AG04449 (cell line): ENCODE data around the gene RIOX2.

Experiments
- CTCF ChIA-PET: fragments of 350-600 bp; formaldehyde crosslinking; extraction: SDS; loops from one replicate; lab custom pipeline; 2021; ENCODE audit warnings: antibody characterized with exemption; lab: Yijun Ruan, JAX
- POLR2A ChIA-PET: fragments of 400-600, 350-600 bp; formaldehyde crosslinking; extraction: SDS; loops from one replicate; lab custom pipeline; 2020; ENCODE audit warnings: antibody characterized with exemption, inconsistent platforms; lab: Yijun Ruan, JAX
- DNase-seq: peaks from one replicate; pipeline ENCODE4 v3.0.0-alpha.2; 2010; ENCODE audit warnings: low read depth, low spot score
- H3K4me3 ChIP-seq: 2 replicates; pipeline ENCODE4 v1.5.1; 2011; ENCODE audit warnings: low read depth, mild to moderate bottlenecking, control low read depth, low read length
- CTCF ChIP-seq: IDR thresholded peaks from one replicate; pipeline ENCODE4 v1.5.1; 2011; ENCODE audit warnings: mild to moderate bottlenecking, moderate library complexity, low read length, control low read depth, inconsistent platforms; ENCODE audit not compliant: insufficient read depth; ENCODE audit errors: missing control alignments

The RIOX2 gene

GRCh38 chr3:97983933-97984491 is 11.8 kb upstream of the RIOX2 start:
- H3K4me3 ChIP-seq: no peak overlapping the region
- ChIA-PET CTCF (interaction anchor here (0.6 to 1.5 kb wide), 3 partner anchors 13 to 496 kb away, joined by 3 to 7 read pairs (median 3); no protein-coding TSS in a partner anchor), POLR2A (no interaction called here)
- DNase-seq: no peak
- no peak for TF ChIP-seq CTCF

GRCh38 chr3:97981886-97982285 is 9.7 kb upstream of the RIOX2 start:
- CTCF ChIA-PET: no interaction called here
- no peak overlapping the region for H3K4me3 ChIP-seq
- no peak for DNase-seq
- TF ChIP-seq CTCF: no peak
- POLR2A ChIA-PET: no interaction called here

DNA sequence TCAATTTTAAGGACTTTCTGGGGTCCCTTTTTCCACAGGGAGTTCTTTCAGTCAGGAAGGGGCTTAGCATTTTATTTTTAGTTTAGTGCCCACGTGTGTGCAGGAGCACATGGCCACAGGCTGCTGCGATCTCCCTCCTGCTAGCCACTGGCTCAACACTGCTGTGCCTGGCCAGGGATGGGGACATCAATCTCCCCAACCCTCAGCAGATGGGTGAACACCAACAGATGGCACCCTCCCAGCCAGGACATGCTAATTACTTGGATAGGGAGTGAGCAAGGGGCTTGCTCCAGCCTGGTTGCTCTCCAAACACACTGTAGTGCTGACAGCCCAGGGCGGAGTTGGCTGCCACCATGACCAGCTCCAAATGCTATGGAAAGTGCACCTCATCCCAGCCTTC is 7.4 kb upstream of the RIOX2 start:
- CTCF ChIA-PET: no interaction called here
- no peak overlapping the region for H3K4me3 ChIP-seq
- no peak for DNase-seq
- no peak for TF ChIP-seq CTCF
- POLR2A ChIA-PET: no interaction called here

DNA sequence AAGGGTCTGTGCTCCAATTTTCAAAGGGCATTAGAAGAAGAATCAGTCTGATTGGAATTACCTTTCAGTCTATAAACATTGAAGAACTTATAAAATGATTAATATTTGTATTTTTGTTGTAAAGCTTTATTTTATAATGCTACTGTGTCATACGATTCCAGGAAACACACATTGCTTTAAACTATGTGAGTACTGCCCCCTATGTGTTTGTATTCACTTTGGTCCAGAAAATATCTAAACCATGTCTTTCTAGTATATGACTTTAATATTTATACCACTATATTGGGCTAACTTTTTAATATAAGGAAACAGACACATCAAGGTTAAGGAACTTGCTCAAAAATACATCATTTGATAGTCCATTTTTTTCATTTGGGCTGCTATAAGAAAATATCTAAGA is 3.2 kb upstream of the RIOX2 start:
- H3K4me3 ChIP-seq: no peak overlapping the region
- POLR2A ChIA-PET: no interaction called here
- CTCF ChIA-PET: interaction anchor here (1.0 to 2.0 kb wide), 3 partner anchors 12 to 21 kb away, joined by 3 to 5 read pairs (median 3); no protein-coding TSS in a partner anchor
- DNase-seq: no peak
- TF ChIP-seq CTCF: no peak

DNA sequence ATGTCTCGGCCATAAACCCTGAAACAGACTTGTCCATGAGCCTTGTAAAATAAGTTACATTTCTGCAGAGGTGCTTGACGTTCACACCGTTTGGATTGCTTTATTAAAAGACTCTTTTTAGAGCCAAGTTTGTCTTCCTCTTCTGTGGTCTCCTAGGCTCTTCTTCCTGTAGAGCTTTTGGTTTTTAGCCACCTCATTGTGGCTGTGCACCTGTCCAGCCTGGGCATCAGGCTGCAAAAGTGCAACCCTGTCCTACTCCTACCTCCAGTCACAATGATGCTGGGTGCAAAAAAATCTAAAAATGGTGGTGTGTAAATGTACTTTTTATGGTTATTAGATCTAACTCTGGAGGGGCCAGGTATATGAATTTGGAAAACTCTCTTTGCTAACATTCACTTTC is 2.8 kb upstream of the RIOX2 start:
- DNase-seq: no peak
- H3K4me3 ChIP-seq: no peak overlapping the region
- CTCF ChIA-PET: interaction anchor here (1.0 to 2.0 kb wide), 4 partner anchors 11 to 48 kb away, joined by 3 to 5 read pairs (median 3); no protein-coding TSS in a partner anchor
- POLR2A ChIA-PET: no interaction called here
- TF ChIP-seq CTCF: no peak

GRCh38 chr3:97972976-97973375 is 745 bp upstream of the RIOX2 start:
- peak overlapping the region; percentile 68 for H3K4me3 ChIP-seq
- no peak for DNase-seq
- CTCF ChIA-PET: no interaction called here
- TF ChIP-seq CTCF: no peak
- POLR2A ChIA-PET: no interaction called here
